Right ventricle myocardium superior (tissue), 1 donor: Measurements from ENCODE around the gene CFAP57. TPM values are rescaled to one million over a fixed set of nuclear protein-coding genes. Genes with fewer than 3 reads are reported as not detected.

ENCODE experiments used
- ATAC-seq: fragments of 200-7000 bp; cut with Tn5 transposase; one replicate; pipeline ENCODE4 v1.9.1; 2020; ENCODE audit warnings: mild to moderate bottlenecking; ENCODE audit not compliant: poor library complexity
- DNase-seq: peaks from one replicate; pipeline ENCODE4 v3.0.0-alpha.2; 2020
- intact Hi-C: fragments of 100-400 bp; cut with DNase I; formaldehyde crosslinking; loops from one replicate; pipeline ENCODE4 v1.11.2; 2022
- total RNA-seq: library from RNA; stranded (reverse); fragmentation: NEBNext Ultra II Directional; extraction: Animal tissue kit (Norgen Biotek cat#: 25700); gene quantifications from one replicate; pipeline ENCODE4 v1.2.1, GENCODE V29; 2021
- donor health status: DM: no; HTN: yes; CAD: no; lungs with severe emphysema.

CFAP57 gene
- total RNA-seq, 1 donor from 2014 or later, result not detected

- intact Hi-C loops, result no loop called here
- DNase-seq, result no peak
- ATAC-seq, result no peak
Measured at GRCh38 chr1:43243299-43243698, 71.2 kb downstream of the CFAP57 start.

GRCh38 chr1:43246466-43247213, 74.5 kb downstream of the CFAP57 start:
- DNase-seq, result no peak
- intact Hi-C loops, result no loop called here
- no peak for ATAC-seq

DNA sequence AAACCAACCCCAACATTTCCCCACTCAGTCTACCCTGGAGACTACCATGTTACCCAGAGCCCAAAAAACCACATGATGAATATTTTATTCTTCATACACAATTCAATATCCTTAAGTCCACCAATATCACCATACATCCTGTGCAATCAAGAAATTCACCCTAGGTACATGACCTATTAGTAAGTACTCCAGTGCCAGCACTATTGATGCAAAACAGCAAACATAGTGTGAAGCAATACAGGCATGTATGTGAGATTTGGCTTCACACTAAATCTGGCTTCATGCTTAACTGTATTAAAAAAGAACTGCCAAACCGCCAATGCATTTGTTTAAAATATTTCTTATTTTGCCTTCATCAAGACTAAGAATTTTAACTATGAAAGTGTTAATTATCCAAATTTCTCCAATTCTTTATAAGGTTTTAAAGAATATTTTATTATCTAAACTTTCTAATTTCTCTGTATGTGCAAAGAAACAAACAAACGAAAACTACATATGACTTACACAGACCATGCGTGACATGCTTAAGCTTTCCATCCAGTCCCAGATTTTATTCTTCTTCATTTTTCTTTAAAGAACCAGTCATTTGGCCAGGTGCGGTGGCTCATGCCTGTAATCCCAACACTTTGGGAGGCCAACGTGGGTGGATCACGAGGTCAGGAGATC, 75.3 kb downstream of the CFAP57 start:
- DNase-seq (no peak), ATAC-seq (no peak)
- intact Hi-C loops, result no loop called here

GRCh38 chr1:43250351-43250761, 78.2 kb downstream of the CFAP57 start:
- DNase-seq (no peak), ATAC-seq (no peak)
- intact Hi-C loops, result no loop called here

DNA sequence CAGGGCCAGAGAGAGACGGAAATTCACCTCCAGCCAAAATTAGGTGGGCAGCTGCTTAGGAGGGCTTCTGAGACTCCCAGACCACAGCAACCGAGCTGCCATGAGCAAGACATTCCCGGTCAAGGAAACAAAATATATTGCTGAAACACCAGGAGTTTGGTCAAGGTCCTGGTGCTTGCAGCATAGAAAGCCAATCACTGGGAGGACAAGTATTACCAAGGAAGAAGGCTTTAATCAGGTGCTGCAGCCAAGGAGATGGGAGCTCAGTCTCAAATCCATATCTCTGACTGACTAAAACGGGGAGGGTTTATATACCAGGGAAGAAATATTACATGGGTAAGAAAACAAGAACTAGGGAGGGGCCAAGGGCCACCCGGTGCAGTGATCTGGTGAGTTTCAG, 78.9 kb downstream of the CFAP57 start:
- no peak for DNase-seq
- intact Hi-C loops, result no loop called here
- ATAC-seq, result no peak

GRCh38 chr1:43252225-43252624, 80.1 kb downstream of the CFAP57 start:
- intact Hi-C loops, result no loop called here
- ATAC-seq (no peak), DNase-seq (no peak)

GRCh38 chr1:43253173-43253572, 81.0 kb downstream of the CFAP57 start:
- DNase-seq (no peak), ATAC-seq (no peak)

DNA sequence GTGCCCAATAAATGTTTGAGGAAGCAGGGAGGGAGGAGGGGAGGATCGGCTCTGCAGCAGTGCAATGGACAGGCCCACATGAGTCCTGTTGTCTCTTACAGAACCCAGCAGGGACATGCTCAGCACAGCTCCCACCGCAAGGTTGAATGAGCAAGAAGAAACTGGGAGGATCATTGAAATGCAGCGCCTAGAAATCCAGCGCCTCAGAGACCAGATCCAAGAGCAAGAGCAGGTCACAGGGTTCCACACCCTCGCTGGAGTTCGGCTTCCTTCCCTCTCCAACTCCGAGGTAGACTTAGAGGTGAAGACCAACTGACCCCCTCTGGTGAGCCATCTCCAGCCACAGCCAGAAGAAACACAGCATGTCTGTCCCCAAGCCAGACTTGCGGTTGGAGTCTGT, 81.7 kb downstream of the CFAP57 start:
- no peak for ATAC-seq
- DNase-seq, result no peak
- intact Hi-C loops, result no loop called here

More at GRCh38 chr1:43253173-43253572, 81.0 kb downstream of the CFAP57 start:
- intact Hi-C loops, result no loop called here

DNA sequence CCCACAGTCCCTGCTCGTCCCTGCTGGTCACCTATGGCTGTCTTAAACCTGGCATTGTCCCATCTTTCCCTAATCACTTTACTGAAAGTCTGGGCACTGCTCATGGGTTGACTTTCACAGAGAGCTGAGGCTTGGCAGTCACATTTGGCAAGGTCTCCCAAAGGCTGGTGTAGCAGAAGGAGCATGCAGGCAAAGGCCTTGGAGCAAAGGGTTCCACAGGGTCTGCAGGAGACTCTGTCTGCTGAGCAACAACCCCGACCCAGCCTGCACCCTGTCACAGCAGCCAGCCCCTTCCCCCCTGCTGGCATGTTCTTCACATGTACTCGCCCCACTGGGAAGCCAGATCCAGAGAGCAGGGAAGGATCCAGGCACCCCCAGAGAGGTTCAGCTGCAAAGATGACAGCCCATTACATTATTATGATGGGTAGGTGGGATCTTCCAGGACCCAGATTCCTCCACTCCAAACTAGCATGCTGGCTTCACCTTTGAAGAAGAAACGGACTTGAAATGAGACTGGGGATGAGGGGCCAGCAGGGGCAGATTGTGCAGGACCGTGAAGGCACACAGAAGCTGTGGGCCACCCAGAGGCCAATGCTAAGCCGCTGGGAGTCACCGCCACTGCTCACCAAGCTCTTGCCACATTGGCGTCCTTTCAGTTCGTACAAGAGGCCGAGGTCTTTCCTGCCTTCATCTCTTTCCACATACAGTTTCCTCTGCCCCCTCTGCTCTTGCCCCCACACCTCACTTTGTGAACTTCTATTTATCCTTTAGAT, 83.5 kb downstream of the CFAP57 start:
- ATAC-seq, result peak; percentile 84

DNA sequence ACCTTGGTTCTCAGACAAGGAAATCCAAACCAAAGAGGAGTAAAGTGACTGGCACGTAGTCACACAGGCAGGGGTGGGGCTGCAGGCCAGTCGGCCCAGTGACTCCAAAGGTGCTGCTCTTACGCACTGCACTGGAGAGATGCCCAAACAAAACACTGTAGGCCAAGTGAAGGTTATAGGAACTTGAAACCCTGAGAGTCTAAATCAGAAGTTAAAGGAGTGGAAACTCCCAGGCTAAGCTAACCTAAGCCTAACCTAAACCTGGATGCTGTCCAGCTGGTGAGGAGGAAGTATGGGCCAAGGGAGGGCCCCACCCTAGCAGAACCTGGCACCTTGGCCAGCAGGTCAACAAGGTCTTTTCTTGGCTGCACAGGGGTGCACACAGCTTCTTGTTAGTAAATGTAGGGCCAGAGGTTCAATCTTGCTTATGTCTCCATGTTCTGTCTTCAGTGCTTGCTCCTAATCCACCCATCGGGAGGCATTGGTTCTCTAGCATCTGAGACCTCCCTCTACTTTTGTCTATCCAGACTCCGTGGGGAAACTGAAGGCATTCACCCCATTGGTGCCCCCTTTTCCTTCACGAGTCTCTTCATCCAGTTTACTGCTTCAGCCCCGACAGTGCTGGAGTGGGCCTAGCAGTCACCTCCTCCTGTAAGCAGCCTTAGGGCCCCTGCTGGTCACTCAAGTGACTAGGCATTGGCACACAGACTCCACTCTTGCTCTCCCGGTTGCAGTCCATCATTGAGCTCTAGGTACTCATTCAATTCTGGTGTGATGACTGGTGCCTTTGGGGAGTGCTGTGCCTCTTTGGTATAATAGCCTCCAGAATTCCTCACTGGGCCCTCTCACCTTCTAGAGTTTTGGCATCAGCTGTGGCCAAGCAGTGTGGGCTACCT, 84.8 kb downstream of the CFAP57 start:
- peak; percentile 77 for ATAC-seq
- intact Hi-C loops, result no loop called here
- DNase-seq, result no peak

More for the DNA sequence above, 83.5 kb downstream of the CFAP57 start:
- DNase-seq, result no peak
- intact Hi-C loops, result no loop called here

DNA sequence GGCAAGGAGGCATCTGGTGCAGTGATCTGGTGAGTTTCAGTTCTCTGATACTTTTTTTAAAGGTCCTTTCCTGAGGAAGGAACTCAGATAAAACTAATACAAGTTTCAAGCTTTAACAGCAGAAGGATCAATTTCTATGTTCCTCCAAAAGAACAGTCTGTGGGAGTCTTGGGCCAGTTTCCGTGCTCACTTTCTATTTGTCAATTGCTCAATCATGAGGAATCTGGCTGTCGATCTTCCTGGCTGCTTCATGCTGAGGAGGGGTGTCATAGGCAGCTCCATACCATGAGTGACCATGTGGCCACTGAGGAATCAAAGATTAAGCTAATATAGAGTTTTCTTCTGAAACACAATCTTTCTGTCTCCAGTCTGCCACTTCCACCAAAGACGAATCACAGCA, 86.2 kb downstream of the CFAP57 start:
- DNase-seq (no peak), ATAC-seq (no peak)
- intact Hi-C loops, result no loop called here

DNA sequence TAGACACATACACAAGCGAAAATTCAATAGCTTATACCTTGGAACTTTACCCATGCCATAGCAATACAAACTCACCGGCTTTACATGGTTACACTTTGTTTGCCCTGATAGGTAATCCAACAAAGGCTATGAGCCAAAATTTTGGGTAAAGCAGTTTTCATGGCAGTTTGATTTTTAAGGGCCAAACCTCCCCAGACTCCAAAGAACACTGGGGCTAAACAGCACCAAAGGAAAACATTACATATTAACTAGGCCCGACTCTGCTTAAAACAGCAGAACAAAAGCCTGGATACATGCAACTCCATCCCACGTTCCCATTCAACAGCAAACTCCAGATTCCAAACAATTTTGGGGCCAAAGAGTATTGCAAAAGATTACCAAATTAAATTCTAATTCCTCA, 93.3 kb downstream of the CFAP57 start:
- ATAC-seq (no peak), DNase-seq (no peak)
- intact Hi-C loops, result no loop called here

DNA sequence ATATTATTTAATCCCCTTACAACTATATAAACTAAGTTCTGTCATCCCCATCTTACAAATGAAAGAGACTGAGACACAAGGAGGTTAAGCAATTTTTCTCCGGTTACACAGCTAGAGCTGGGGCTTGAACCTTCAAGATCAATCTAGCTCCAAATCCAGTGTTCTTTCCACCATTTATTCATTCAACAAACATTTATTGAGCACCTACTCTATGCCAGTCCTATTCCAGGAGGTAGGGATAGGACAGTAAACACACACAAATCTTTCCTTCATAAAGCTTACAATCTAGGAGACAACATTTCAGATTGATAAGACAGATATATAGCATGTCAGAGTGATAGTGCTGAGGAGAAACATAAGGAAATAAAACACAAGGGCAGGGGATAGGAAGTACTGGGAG, 94.8 kb downstream of the CFAP57 start:
- no peak for DNase-seq
- ATAC-seq, result no peak
- intact Hi-C loops, result no loop called here

- DNase-seq (no peak), ATAC-seq (no peak)
- intact Hi-C loops, result no loop called here
Measured at GRCh38 chr1:43267291-43267805, 95.2 kb downstream of the CFAP57 start.

- intact Hi-C loops, result no loop called here
- DNase-seq (no peak), ATAC-seq (no peak)
Measured at GRCh38 chr1:43267818-43268425, 95.8 kb downstream of the CFAP57 start.

DNA sequence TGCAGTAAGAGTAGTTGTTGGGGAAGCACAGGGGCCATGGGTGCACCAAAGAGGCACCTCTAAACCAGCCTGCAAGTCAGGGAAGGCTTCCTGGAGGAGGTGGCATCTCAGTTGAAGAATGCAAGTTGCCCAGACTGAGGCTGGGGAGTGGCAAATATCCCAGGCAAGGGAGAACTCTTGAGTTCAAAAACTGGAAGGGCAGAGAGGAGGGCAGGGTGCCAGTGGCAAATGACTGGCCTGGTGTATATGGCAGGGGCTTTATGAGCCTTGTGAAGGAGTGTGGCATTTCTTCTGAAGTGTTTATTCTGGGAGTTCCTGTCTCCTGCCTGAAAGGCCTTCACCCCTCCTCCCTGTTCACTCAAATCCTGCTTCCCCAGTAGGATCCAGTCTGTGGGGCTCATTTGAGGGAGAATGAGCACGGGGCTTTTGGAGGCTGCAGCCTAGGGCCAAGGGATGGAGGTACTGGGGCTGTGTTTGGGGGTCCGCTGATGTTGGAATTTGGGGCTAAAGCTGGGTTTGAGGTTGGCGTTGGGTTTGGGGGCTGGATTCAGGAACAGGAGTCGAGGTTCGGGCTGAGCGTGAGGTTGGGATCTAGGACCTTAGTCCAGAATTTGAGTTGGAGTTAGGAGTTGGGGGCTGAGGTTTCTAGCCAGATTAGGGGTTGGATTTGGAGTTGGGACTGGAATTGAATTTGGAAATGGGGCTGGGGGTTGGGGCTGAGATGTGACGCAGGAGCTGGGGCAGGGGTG, 97.7 kb downstream of the CFAP57 start, which contains the start of gene TMEM125:
TMEM125 (plus strand) TSS at position 357 of the 749 bp plus-strand sequence. CDS start 2,740 bp downstream, outside the sequence.
- no peak for DNase-seq
- ATAC-seq, result no peak
- intact Hi-C loops, result no loop called here

GRCh38 chr1:43270421-43271095, 98.4 kb downstream of the CFAP57 start:
- intact Hi-C loops, result no loop called here
- DNase-seq, result no peak
- peak; percentile 53 for ATAC-seq
